CD14-positive monocyte (primary cell): Measurements from ENCODE around the gene COL9A3. TPM values are rescaled to one million over a fixed set of nuclear protein-coding genes. Genes with fewer than 3 reads are reported as not detected.

Source experiments
- DNase-seq, 3 donors: peaks; one replicate each; pipeline ENCODE4 v3.0.0-alpha.2; 2011 to 2022
- H2AFZ ChIP-seq: 2 replicates; pipeline ENCODE4 v1.6.0; 2012; ENCODE audit warnings: mild to moderate bottlenecking, low read depth, low read length, inconsistent platforms; ENCODE audit not compliant: insufficient read depth, poor library complexity, severe bottlenecking
- H3K27ac ChIP-seq, 2 donors: 1 replicate in 1 of 2; 2 replicates in 1 of 2; pipeline ENCODE4 v1.5.1; 2012 to 2013; ENCODE audit warnings: low read length in 2 of 2, control low read depth in 1 of 2, inconsistent platforms in 1 of 2, low read depth in 1 of 2, mild to moderate bottlenecking in 1 of 2
- H3K27me3 ChIP-seq, 2 donors: one replicate each; pipeline versions ENCODE4 v1.6.0 to v1.6.1; 2011 to 2013; ENCODE audit warnings: low read length in 2 of 2; ENCODE audit not compliant: control insufficient read depth in 2 of 2, insufficient read depth in 2 of 2
- H3K36me3 ChIP-seq, 2 donors: replicated peaks in 1 of 2; 1 replicate in 1 of 2; 2 replicates in 1 of 2; pipeline versions ENCODE4 v1.5.1 to v1.6.1; 2012 to 2013; ENCODE audit warnings: low read length in 2 of 2, control low read depth in 1 of 2, inconsistent platforms in 1 of 2, mild to moderate bottlenecking in 1 of 2; ENCODE audit not compliant: insufficient read depth in 2 of 2, control insufficient read depth in 1 of 2
- H3K4me1 ChIP-seq, 2 donors: 1 replicate in 1 of 2; 2 replicates in 1 of 2; pipeline versions ENCODE4 v1.5.1 to v1.6.1; 2012 to 2013; ENCODE audit warnings: low read length in 2 of 2, control low read depth in 1 of 2, inconsistent platforms in 1 of 2, mild to moderate bottlenecking in 1 of 2, moderate library complexity in 1 of 2; ENCODE audit not compliant: insufficient read depth in 2 of 2, control insufficient read depth in 1 of 2
- H3K4me2 ChIP-seq: replicated peaks from 2 replicates; pipeline ENCODE3; 2012; ENCODE audit warnings: low read length, moderate library complexity, mild to moderate bottlenecking; ENCODE audit not compliant: poor library complexity, severe bottlenecking; ENCODE audit errors: extremely low read depth
- H3K4me3 ChIP-seq, 3 experiments: fragments of 200-600 bp in 1 of 3; sonication (generic) in 1 of 3; replicated peaks in 1 of 3; 1 replicate in 2 of 3; 2 replicates in 1 of 3; pipeline ENCODE4 v1.5.1; 2011 to 2013; ENCODE audit warnings: low read length in 3 of 3, mild to moderate bottlenecking in 3 of 3, control low read depth in 2 of 3, low read depth in 2 of 3, inconsistent platforms in 1 of 3, moderate library complexity in 1 of 3
- H3K79me2 ChIP-seq: 2 replicates; pipeline ENCODE4 v1.6.0; 2012; ENCODE audit warnings: mild to moderate bottlenecking, control low read depth, inconsistent platforms, low read length, moderate library complexity; ENCODE audit not compliant: insufficient read depth
- H3K9ac ChIP-seq: 2 replicates; pipeline ENCODE4 v1.6.0; 2017; ENCODE audit warnings: low read length, mild to moderate bottlenecking; ENCODE audit not compliant: insufficient read depth, poor library complexity, severe bottlenecking
- H3K9me3 ChIP-seq, 2 donors: replicated peaks in 1 of 2; 1 replicate in 1 of 2; 2 replicates in 1 of 2; pipeline versions ENCODE4 v1.5.1 to v1.6.1; 2012 to 2013; ENCODE audit warnings: low read length in 2 of 2, control low read depth in 1 of 2; ENCODE audit not compliant: control insufficient read depth in 1 of 2, insufficient read depth in 1 of 2
- H4K20me1 ChIP-seq: 2 replicates; pipeline ENCODE4 v1.6.0; 2012; ENCODE audit warnings: mild to moderate bottlenecking, low read length, control low read depth, moderate library complexity; ENCODE audit not compliant: insufficient read depth
- H3K27ac Mint-ChIP-seq, 7 donors: one replicate each; pipeline ENCODE4 v1.8.0; 2020; ENCODE audit warnings: mild to moderate bottlenecking in 7 of 7, mixed read lengths in 7 of 7, moderate library complexity in 6 of 7, inconsistent platforms in 2 of 7
- H3K27me3 Mint-ChIP-seq, 3 donors: one replicate each; pipeline ENCODE4 v1.8.0; 2021 to 2022; ENCODE audit warnings: low read depth in 3 of 3, mild to moderate bottlenecking in 3 of 3, mixed read lengths in 3 of 3, moderate library complexity in 3 of 3, inconsistent platforms in 1 of 3
- H3K36me3 Mint-ChIP-seq, 2 donors: one replicate each; pipeline ENCODE4 v1.8.0; 2020; ENCODE audit warnings: mixed read lengths in 2 of 2, inconsistent platforms in 1 of 2, mild to moderate bottlenecking in 1 of 2
- H3K4me1 Mint-ChIP-seq: one replicate; pipeline ENCODE4 v1.8.0; 2020; ENCODE audit warnings: mild to moderate bottlenecking, mixed read lengths
- H3K4me3 Mint-ChIP-seq, 2 donors: one replicate each; pipeline ENCODE4 v1.8.0; 2020; ENCODE audit warnings: mild to moderate bottlenecking in 2 of 2, mixed read lengths in 2 of 2, moderate library complexity in 1 of 2
- H3K9me3 Mint-ChIP-seq, 7 donors: one replicate each; pipeline ENCODE4 v1.8.0; 2020 to 2022; ENCODE audit warnings: mixed read lengths in 7 of 7, mild to moderate bottlenecking in 6 of 7, moderate library complexity in 6 of 7, inconsistent platforms in 2 of 7
- WGBS: methylation state at CpG from one replicate; pipeline ENCODE4 v1.1.5; 2013; ENCODE audit warnings: missing lambda C conversion rate; ENCODE audit not compliant: insufficient coverage; 5-methylcytosine and 5-hydroxymethylcytosine counted together
- intact Hi-C, 2 donors: fragments of 100-400 bp; cut with micrococcal nuclease; formaldehyde crosslinking; loops; one replicate each; pipeline versions ENCODE4 v1.15.0 to v1.15.1; 2023
- polyA plus RNA-seq, 3 donors: library from polyadenylated mRNA; depleted of rRNA in 1 of 3; unstranded in 2 of 3; stranded (reverse) in 1 of 3; fragments of 300-500 nt in 2 of 3; fragments of >200 nt in 1 of 3; fragmentation: Illumina TruSeq in 2 of 3; gene quantifications; 1 replicate in 2 of 3; 2 replicates in 1 of 3; pipeline ENCODE4 v1.2.3, GENCODE V29; 2012 to 2021
- TF ChIP-seq, protein P1 (sequence below): fragments of 200-600 bp; IDR thresholded peaks from one replicate; pipeline ENCODE4 v1.8.0; 2022; ENCODE audit warnings: antibody characterized with exemption, mild to moderate bottlenecking

Gene COL9A3
- polyA plus RNA-seq, 3 donors = 1.8 to 4.4 (median 2.6) TPM

DNA sequence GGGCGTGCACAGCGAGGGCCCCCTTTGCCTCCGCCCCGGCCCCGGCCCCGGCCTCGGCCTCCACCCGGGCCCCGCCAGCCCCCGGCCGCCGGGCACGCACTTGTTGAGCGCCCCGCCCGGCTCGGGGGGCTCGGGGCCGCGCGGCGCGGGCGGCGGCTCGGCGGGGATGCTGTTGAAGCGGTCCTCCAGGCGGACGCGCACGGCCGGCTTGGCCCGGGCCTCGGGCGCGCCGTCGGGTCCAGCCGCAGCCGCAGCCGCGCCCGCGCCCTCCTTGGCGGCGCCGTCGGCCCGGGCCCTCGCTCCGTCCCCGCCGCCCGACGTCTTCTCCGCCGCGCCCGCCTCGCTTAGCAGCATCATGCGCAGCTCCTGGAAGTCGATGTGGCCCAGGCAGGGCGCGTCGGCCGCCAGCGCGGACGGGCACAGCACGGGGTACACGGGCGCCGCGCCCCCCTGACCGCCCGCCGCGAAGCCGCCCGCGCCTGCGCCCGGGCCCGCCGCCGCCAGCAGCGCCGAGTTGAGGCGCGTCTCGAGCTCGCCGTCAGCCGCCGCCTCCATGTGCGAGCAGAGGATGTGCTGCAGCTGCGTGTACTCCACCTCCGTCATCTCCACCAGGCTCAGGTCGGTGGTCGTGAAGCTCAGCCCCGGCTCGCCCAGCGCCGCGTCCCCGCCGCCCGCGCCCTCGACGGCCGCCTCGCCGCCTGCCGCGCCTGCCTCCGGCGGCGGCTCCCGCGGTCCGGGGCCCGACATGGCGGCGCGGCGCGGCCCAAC, 44.3 kb downstream of the COL9A3 start:
- TF ChIP-seq, protein P1, sequence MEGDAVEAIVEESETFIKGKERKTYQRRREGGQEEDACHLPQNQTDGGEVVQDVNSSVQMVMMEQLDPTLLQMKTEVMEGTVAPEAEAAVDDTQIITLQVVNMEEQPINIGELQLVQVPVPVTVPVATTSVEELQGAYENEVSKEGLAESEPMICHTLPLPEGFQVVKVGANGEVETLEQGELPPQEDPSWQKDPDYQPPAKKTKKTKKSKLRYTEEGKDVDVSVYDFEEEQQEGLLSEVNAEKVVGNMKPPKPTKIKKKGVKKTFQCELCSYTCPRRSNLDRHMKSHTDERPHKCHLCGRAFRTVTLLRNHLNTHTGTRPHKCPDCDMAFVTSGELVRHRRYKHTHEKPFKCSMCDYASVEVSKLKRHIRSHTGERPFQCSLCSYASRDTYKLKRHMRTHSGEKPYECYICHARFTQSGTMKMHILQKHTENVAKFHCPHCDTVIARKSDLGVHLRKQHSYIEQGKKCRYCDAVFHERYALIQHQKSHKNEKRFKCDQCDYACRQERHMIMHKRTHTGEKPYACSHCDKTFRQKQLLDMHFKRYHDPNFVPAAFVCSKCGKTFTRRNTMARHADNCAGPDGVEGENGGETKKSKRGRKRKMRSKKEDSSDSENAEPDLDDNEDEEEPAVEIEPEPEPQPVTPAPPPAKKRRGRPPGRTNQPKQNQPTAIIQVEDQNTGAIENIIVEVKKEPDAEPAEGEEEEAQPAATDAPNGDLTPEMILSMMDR = no peak
- Mint-ChIP-seq H3K9me3 (peaks cover 3 to 15% (median 4%) of the 10 kb centered on the region in 7 donors), H3K27ac (no peak overlapping the region), H3K36me3 (peaks cover 29 to 35% of the 10 kb centered on the region in 2 donors), H3K27me3 (peaks cover 20 to 28% (median 27%) of the 10 kb centered on the region in 3 donors), H3K4me1 (peaks cover 15% of the 10 kb centered on the region), H3K4me3 (peak overlapping the region; percentile 59 to 65)
- peak; percentile 6 to 25 (median 9) for DNase-seq
- Histone ChIP-seq H3K4me1 (peaks cover 10 to 13% of the 10 kb centered on the region in 2 donors), H3K4me3 (peak overlapping the region in 2 of 3 experiments; percentile 24 to 59), H3K27ac (no peak overlapping the region), H4K20me1 (peaks cover 21% of the 10 kb centered on the region), H3K27me3 (peaks cover 8 to 12% of the 10 kb centered on the region in 2 donors), H3K36me3 (peaks cover 9 to 14% of the 10 kb centered on the region in 2 donors), H2AFZ (peak overlapping the region; percentile 53), H3K9me3 (peaks cover 2 to 4% of the 10 kb centered on the region in 2 donors), H3K4me2 (peak overlapping the region; percentile 64), H3K9ac (no peak overlapping the region), H3K79me2 (peaks cover 13% of the 10 kb centered on the region)
- 1% methylated on average over 128 of the region's 129 CpGs for WGBS
- intact Hi-C loops = loop anchor here in 1 of 2 donors (5.0 kb wide), 2 partner anchors 259 to 794 kb away; partner anchors contain the start of gene TAF4

DNA sequence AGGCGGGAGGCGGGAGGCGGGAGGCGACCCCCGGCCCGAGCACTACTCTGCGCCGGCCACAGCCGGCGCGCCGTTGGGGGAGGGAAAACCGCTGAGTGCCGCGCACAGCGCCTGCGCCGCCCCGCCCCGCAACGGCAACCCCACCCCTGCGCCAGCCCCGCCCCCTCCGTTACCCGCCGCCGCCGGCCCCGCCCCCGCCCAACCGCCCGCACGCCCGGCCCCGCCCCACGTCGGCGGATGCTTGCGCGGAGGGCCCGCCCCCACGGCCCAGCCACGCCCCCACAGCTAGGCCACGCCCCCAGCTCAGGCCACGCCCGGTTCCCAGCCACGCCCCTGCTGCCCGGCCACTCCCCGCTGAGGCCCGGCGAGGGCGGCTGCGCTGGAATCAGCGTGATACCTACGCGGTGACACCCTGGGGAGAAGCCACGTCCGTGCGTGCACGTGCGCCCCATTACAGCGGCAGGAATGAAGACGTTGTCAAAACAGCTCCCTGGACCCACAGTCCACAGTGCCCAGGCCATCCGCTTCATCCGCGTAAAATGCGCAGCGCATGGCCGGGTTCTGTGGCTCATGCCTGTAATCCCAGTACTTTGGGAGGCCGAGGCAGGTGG, 45.0 kb downstream of the COL9A3 start, which contains the start of gene TCFL5:
Gene TCFL5 (minus strand): TSS at position 97 of the 611 bp plus-strand sequence. CDS start 152 bp downstream, outside the sequence.
- no peak within 1 kb of the TSS for H3K27ac ChIP-seq

More for the DNA sequence above, 45.0 kb downstream of the COL9A3 start, which contains the start of gene TCFL5:
- H2AFZ ChIP-seq = peak within 1 kb of the TSS; percentile 53
- H3K4me3 Mint-ChIP-seq = peak within 1 kb of the TSS; percentile 69 to 82
- H3K36me3 ChIP-seq = peaks cover 6 to 12% of the 10 kb centered on the region in 2 donors
- peaks cover 8 to 12% of the 10 kb centered on the region in 2 donors for H3K27me3 ChIP-seq
- peak within 1 kb of the TSS in 3 of 7 donors; percentile 23 to 66 (median 30) for H3K27ac Mint-ChIP-seq
- peaks cover 10 to 13% of the 10 kb centered on the region in 2 donors for H3K4me1 ChIP-seq
- H4K20me1 ChIP-seq = peaks cover 21% of the 10 kb centered on the region
- 14% methylated on average over 49 of the region's 70 CpGs for WGBS
- peaks cover 20 to 28% (median 27%) of the 10 kb centered on the region in 3 donors for H3K27me3 Mint-ChIP-seq
- peak; percentile 84 to 92 (median 84) for DNase-seq
- H3K4me2 ChIP-seq = peak within 1 kb of the TSS; percentile 64
- no peak within 1 kb of the TSS for H3K9ac ChIP-seq
- peak within 1 kb of the TSS in 2 of 3 experiments; percentile 24 to 59 for H3K4me3 ChIP-seq
- TF ChIP-seq, protein P1 = no peak
- H3K36me3 Mint-ChIP-seq = peaks cover 23 to 32% of the 10 kb centered on the region in 2 donors
- peaks cover 2 to 4% of the 10 kb centered on the region in 2 donors for H3K9me3 ChIP-seq
- peaks cover 13% of the 10 kb centered on the region for H3K79me2 ChIP-seq
- peaks cover 15% of the 10 kb centered on the region for H3K4me1 Mint-ChIP-seq
- intact Hi-C loops = loop anchor here in 1 of 2 donors (5.0 kb wide), 2 partner anchors 260 to 795 kb away; partner anchors contain the start of gene TAF4
- H3K9me3 Mint-ChIP-seq = peaks cover 3 to 15% (median 4%) of the 10 kb centered on the region in 7 donors
